K562 (cell line): ENCODE measurements around the gene RNH1. TPM values are rescaled to one million over a fixed set of nuclear protein-coding genes. Genes with fewer than 3 reads are reported as not detected.

Source experiments
- ATAC-seq: fragments of 200-7000 bp; cut with Tn5 transposase; 3 replicates; pipeline ENCODE4 v1.9.1; 2020; ENCODE audit warnings: moderate library complexity
- BruUV-seq: library from RNA; stranded (reverse); fragments of 400-500 nt; replicated peaks from 2 replicates; lab custom pipeline; 2021; lab: Mats Ljungman, UMichigan
- CTCF ChIA-PET: fragments of 300-600 bp; formaldehyde crosslinking; extraction: SDS; loops from one replicate; lab custom pipeline; 2021; ENCODE audit warnings: low intra/inter-chr PET ratio; lab: Yijun Ruan, JAX
- POLR2A ChIA-PET: fragments of 300-600, 350-650 bp; sonication (Branson Sonifier 250); formaldehyde crosslinking; extraction: SDS; loops from one replicate; lab custom pipeline; 2021; ENCODE audit warnings: antibody characterized with exemption, inconsistent platforms; lab: Yijun Ruan, JAX
- DNase-seq, 4 experiments: peaks; one replicate each; pipeline versions ENCODE4 v3.0.0 to v3.0.0-alpha.2; 2011 to 2018; ENCODE audit warnings: low spot score in 3 of 4, mixed read lengths in 3 of 4; ENCODE audit errors: extremely low read depth in 1 of 4
- FAIRE-seq: peaks from 2 replicates; lab custom pipeline; 2011; peaks lifted over from hg19 to GRCh38; lab: Jason Lieb, UNC
- H2AFZ ChIP-seq: 2 replicates; pipeline ENCODE4 v1.6.0; 2011; ENCODE audit warnings: low read depth, low read length, control low read depth, inconsistent platforms
- H3K27ac ChIP-seq: fragments of 200-600 bp; 3 replicates; pipeline ENCODE4 v1.8.0; 2011; ENCODE audit warnings: low read depth, mild to moderate bottlenecking, control low read depth, inconsistent platforms, low read length, moderate library complexity, mixed read lengths; ENCODE audit errors: extremely low read depth
- H3K27me3 ChIP-seq, 2 experiments: fragments of 300-600 bp in 1 of 2; 2 replicates in 1 of 2; 3 replicates in 1 of 2; pipeline versions ENCODE4 v1.6.0 to v1.8.0; 2011; ENCODE audit warnings: inconsistent platforms in 2 of 2, low read length in 2 of 2, mild to moderate bottlenecking in 1 of 2, mixed read lengths in 1 of 2, moderate library complexity in 1 of 2; ENCODE audit not compliant: control insufficient read depth in 2 of 2, insufficient read depth in 2 of 2
- H3K36me3 ChIP-seq: fragments of 300-600 bp; 3 replicates; pipeline ENCODE4 v1.8.0; 2011; ENCODE audit warnings: mild to moderate bottlenecking, low read length, inconsistent platforms; ENCODE audit not compliant: control insufficient read depth, insufficient read depth
- H3K4me1 ChIP-seq, 2 experiments: fragments of 200-600 bp in 1 of 2; replicated peaks in 1 of 2; 2 replicates in 1 of 2; 3 replicates in 1 of 2; pipeline versions ENCODE4 v1.5.1 to v1.8.0; 2011; ENCODE audit warnings: inconsistent platforms in 2 of 2, low read length in 2 of 2, mild to moderate bottlenecking in 1 of 2, mixed read lengths in 1 of 2, moderate library complexity in 1 of 2; ENCODE audit not compliant: control insufficient read depth in 2 of 2, insufficient read depth in 2 of 2
- H3K4me2 ChIP-seq: 2 replicates; pipeline ENCODE4 v1.6.1; 2011; ENCODE audit warnings: low read length, control low read depth, inconsistent platforms, mixed read lengths; ENCODE audit not compliant: insufficient read depth
- H3K4me3 ChIP-seq: fragments of 200-600 bp; sonication (generic), shearing (Covaris generic); 2 replicates; pipeline ENCODE4 v1.5.1; 2016; ENCODE audit warnings: control low read depth, inconsistent platforms
- H3K79me2 ChIP-seq: fragments of 200-600 bp; 3 replicates; pipeline ENCODE4 v1.8.0; 2011; ENCODE audit warnings: low read length, inconsistent platforms; ENCODE audit not compliant: control insufficient read depth, insufficient read depth
- H3K9ac ChIP-seq, 2 experiments: 2 replicates each; pipeline versions ENCODE4 v1.6.0 to v1.6.1; 2011; ENCODE audit warnings: low read depth in 2 of 2, low read length in 2 of 2, control low read depth in 1 of 2, inconsistent platforms in 1 of 2, mild to moderate bottlenecking in 1 of 2, mixed read lengths in 1 of 2; ENCODE audit not compliant: insufficient read depth in 1 of 2
- H3K9me1 ChIP-seq: one replicate; pipeline ENCODE4 v1.6.0; 2011; ENCODE audit warnings: inconsistent platforms, mild to moderate bottlenecking, low read length, moderate library complexity; ENCODE audit not compliant: control insufficient read depth, insufficient read depth
- H3K9me3 ChIP-seq: replicated peaks from 2 replicates; pipeline ENCODE4 v1.5.1; 2011; ENCODE audit warnings: low read depth, low read length, inconsistent platforms; ENCODE audit not compliant: control insufficient read depth, insufficient read depth
- H4K20me1 ChIP-seq: replicated peaks from 2 replicates; pipeline ENCODE4 v1.6.1; 2011; ENCODE audit warnings: low read length, inconsistent platforms, mixed read lengths; ENCODE audit not compliant: control insufficient read depth, insufficient read depth
- DDX20 ChIP-seq: fragments of 450-650 bp; IDR thresholded peaks from 2 replicates; pipeline ENCODE4 v1.6.1; 2016; ENCODE audit warnings: missing genetic modification characterization, low read depth, mild to moderate bottlenecking, missing compliant biosample characterization, moderate library complexity
- E2F3 ChIP-seq: fragments of 250-450 bp; sonication (Bioruptor Pico); IDR thresholded peaks from 2 replicates; pipeline ENCODE4 v1.4.0; 2020; ENCODE audit warnings: mild to moderate bottlenecking
- ZC3H4 ChIP-seq: sonication (generic); formaldehyde crosslinking; IDR thresholded peaks from 2 replicates; pipeline ENCODE4 v1.9.0; 2021; ENCODE audit warnings: missing genetic modification reagents, borderline replicate concordance
- WGBS: fragments of 100-300 bp; shearing (Covaris generic); methylation state at CpG from one replicate; pipeline ENCODE4 v1.1.6; 2016; ENCODE audit warnings: low coverage, mixed read lengths; ENCODE audit not compliant: insufficient coverage; ENCODE audit errors: missing lambda C conversion rate; 5-methylcytosine and 5-hydroxymethylcytosine counted together
- in situ Hi-C: fragments of 300-500 bp; cut with MboI; formaldehyde crosslinking; loops from 4 replicates; pipeline ENCODE4 v1.15.0; 2018; ENCODE audit warnings: inconsistent platforms, mixed read lengths
- intact Hi-C: fragments of 100-400 bp; cut with micrococcal nuclease; formaldehyde crosslinking; loops from 2 replicates; pipeline ENCODE4 v1.14.2; 2022
- polyA plus RNA-seq, 8 experiments: library from polyadenylated mRNA; depleted of rRNA in 4 of 8; stranded (reverse) in 5 of 8; unstranded in 3 of 8; fragments of >200 nt; fragmentation: Nextera tagmentation in 2 of 8; fragmentation: Illumina TruSeq in 1 of 8; extraction: Ambion mirVana in 2 of 8; extraction: Trizol in 1 of 8; gene quantifications; 2 replicates each; pipeline versions ENCODE4 v1.2.1 to v1.2.3, GENCODE V29; 2011 to 2014; ENCODE audit warnings: inconsistent platforms in 1 of 8, missing spikeins in 1 of 8
- total RNA-seq, 7 experiments: library from RNA; depleted of rRNA in 6 of 7; stranded (reverse); fragments of >200 nt in 6 of 7; fragmentation: Illumina TruSeq in 2 of 7; extraction: Trizol in 2 of 7; gene quantifications; 2 replicates each; pipeline versions ENCODE4 v1.2.1 to v1.2.3, GENCODE V29; 2011 to 2021; ENCODE audit warnings: low replicate concordance in 1 of 7

Gene RNH1
- total and polyA plus RNA-seq, 9 of the 15 experiments (the other 6 are each of a cell fraction or from before 2014, with no cell fraction given): 2.5 to 160 (median 44.3) TPM

- CTCF ChIA-PET: no interaction called here
- H3K9me3 ChIP-seq: peaks cover 4% of the 10 kb centered on the region
- no peaks in the 10 kb centered on the region for H3K27me3 ChIP-seq
- BruUV-seq: no TSS peak
- TF ChIP-seq E2F3 (CRISPR knock-in tag): no peak
- 0 out of 2 replicates have a peak, but pooled peaks have one; percentile 53 for TF ChIP-seq ZC3H4 (CRISPR knock-in tag)
- TF ChIP-seq DDX20 (tag): no peak
- H3K9ac ChIP-seq: no peak overlapping the region; a peak in 1 of 4 replicates
- POLR2A ChIA-PET: interaction anchor here (0.6 to 2.9 kb wide), 3 partner anchors 9 to 40 kb away, joined by 3 to 11 read pairs (median 3); no protein-coding TSS in a partner anchor
- DNase-seq (no peak), FAIRE-seq (no peak), ATAC-seq (no peak)
- no peak overlapping the region for H3K4me2 ChIP-seq
- H4K20me1 ChIP-seq: no peaks in the 10 kb centered on the region
- no peak overlapping the region for H3K27ac ChIP-seq
- peaks cover 11 to 74% of the 10 kb centered on the region in 2 experiments for H3K4me1 ChIP-seq
- H3K9me1 ChIP-seq: peaks cover 3% of the 10 kb centered on the region
- H3K4me3 ChIP-seq: no peak overlapping the region
- 97% methylated on average over 23 of the region's 24 CpGs for WGBS
- H3K36me3 ChIP-seq: peaks cover 67% of the 10 kb centered on the region
- peaks cover 57% of the 10 kb centered on the region for H3K79me2 ChIP-seq
- intact Hi-C loops: no loop called here
- in situ Hi-C loops: loop anchor here (5.0 kb wide), 1 partner anchor 49 kb away; the partner anchor contains the start of gene PTDSS2
- no peak overlapping the region for H2AFZ ChIP-seq
Observed at GRCh38 chr11:501001-501682, 5.9 kb downstream of the RNH1 start.
